OCI-M2 (cell line): ENCODE data around the gene GDI2.

Source experiments
- DNase-seq: peaks from one replicate; lab custom pipeline; 2025; ENCODE audit not compliant: unreplicated experiment; lab: John Stamatoyannopoulos, UW

The GDI2 gene

DNA sequence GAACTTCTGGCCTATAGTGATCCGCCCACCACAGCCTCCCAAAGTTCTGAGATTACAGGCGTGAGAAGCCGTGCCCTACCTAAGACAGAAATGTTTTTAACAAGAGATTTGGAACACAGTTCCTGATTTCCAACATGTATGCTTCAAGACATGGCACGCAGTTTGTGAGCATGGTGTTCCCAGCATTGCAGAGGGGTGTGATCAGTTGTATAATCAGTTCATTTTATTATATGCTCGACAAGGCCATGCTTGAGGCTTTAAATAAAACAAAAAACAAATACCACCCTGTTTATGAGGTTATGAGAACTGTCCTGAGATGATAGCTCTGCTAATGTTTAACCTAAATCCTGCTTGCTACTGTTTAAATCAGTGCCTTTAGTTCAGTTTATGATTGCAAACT is 68.4 kb downstream of the GDI2 start:
- no peak for DNase-seq

DNA sequence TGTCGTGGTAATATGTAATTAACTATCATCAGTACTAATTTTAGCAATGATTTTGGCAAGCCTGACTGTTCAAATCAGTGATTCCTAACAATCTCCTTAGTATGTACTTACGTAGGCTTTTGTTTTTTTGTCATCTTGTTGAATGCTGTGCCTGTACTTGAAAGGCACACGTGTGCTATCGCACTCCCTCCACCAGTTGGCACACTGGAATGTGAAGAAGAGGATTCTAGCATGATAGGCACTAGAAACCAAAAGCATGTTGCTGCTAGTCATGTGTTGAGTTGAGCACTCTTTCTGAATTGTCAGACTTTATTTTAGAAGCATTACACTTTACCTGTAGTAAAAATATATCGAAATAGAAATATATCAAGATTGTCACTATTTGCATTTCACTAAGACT is 69.5 kb downstream of the GDI2 start:
- no peak for DNase-seq

DNA sequence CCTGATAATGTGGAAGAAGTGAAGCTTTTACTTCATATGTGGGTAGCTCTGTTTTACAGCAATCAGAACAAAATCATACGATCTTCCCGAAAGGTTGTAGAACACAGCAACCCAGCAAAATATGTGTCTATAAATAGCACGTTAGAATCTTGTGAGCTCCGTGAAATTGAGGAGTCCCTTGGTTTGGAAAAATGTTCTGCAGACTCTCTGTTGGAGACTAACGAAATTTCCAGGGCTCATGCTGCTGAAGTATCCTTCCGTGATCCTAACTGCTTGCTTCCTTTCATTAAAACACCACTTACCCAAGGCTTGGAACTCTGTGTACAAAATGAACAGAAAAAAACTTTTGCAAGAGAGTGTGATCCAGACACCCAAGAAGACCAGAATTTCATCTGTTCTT is 71.1 kb downstream of the GDI2 start:
- DNase-seq: no peak

DNA sequence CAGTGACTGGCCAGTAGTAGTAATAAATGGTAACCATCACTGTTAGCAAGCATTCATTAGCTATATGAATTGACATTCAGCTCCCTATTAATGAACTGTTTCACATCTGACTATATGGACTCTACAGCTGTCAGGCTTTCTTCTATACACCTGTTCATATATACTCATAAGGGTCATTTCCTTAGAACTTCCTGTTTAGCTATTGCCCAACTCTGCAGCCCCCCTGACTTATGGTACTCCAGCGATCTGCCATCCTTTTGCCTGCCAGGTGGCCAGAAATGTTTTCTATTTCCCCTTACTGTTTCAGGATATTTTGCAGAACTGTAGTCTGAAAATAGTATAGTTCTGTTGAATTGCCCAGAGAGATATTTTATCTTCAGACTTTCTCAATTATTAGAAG is 72.0 kb downstream of the GDI2 start:
- DNase-seq: no peak

DNA sequence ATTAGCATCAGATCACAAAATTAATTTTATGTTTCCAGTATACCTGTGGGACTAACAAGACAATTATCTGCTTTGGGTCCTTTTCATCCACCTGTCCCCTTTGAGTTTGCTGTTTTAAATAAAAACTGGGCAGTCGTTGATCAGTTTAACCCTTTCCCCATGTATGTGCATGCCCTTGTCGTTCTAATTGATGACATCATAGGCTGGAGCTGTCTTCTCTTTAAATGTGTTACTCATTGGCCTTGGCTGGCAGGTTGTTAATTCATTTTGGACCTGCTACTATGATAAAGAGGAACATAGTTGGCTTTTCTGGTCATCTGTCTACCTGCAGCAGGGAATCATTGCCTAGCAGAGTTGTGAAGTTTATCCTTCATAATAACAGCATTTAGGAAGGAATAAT is 74.8 kb downstream of the GDI2 start:
- no peak for DNase-seq

DNA sequence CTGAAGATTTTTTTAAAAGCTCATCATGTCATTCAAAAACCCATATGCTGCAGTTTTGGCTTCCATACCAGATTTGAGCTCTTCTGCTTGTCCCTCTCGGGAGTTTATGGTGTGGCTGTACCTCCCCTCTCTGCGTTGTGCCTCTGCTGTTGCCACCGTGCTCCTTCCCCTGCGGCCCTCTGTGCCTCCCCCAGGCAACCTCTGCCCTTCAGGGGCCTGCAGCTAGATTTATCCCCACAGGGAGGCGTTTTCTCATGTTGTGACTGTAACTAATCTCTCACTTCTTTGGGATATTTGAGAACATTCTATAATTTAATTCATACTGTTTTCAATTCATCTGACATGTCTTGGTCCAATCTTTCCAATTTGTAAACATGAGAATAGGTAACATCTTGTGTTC is 75.9 kb downstream of the GDI2 start:
- no peak for DNase-seq

DNA sequence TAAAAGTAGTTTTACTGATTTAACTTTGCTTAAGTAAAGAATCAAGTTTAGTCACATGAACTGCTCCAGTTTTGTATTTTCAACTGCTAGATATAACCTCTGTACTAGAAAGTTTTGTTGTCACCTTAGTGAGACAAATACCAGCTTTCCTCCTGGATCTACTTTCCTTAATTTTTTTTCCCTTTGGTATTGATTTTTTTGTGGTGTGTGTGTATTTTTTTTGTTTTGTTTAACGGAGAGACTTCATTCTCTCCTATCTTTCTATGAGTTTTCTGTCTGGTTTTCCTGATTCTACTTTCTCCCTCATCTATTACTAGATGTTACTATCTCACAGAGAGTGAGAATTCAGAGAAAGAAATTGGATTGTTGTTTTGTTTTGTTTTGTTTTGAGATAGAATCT is 76.6 kb downstream of the GDI2 start:
- DNase-seq: no peak

DNA sequence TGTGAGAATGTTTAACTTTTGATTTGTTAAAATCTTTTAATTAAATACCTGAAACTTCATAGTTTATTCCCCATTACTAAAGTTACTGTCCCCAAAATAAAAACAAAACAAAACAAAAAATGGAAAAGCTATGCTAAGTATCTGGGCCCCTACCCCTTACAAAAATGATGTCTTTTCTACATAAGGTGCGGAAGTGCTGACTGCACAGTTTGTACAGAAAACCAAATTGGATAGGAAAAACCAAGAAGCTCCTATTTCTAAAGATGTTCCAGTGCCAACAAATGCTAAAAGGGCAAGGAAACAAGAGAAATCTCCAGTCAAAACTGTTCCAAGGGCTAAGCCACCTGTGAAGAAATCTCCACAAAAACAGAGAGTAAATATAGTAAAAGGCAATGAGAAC is 78.1 kb downstream of the GDI2 start:
- DNase-seq: no peak

DNA sequence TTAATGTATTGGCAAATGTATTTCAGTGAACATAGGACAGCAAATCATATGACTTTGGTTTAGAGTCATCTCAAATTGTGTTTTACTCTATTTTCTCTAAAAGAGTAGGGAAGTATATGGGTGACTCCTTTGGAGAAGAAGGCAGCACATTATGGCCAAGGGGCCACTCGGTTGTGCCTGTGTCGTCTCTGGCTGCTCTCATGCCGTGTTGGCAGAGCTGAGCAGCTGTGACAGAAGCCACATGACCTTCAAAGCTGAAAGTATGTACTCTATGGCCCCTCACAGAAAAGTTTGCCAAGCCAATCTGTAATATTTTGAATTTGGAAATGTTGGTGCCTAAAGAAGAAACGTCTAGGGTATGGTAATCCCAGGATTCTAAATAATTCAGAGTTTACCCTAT is 81.1 kb downstream of the GDI2 start:
- DNase-seq: no peak

DNA sequence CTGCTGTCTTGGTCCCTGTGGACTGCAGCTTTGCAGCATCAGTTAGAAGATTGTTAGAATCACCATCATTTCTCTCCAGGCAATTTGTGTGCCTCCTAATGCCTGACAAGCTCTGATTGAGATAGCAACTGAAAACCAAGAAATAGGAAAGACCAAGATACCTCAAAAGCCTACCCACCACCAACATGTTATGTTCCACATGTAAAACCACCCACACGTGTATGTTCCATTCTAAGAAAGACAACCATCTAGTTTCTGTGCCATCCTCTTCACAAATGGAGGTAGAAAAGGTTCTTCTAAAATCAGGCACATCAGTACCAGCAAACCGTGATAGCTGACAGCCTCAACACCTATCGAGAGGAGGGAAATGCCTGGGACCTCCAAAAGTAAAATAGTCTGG is 81.7 kb downstream of the GDI2 start:
- DNase-seq: no peak

DNA sequence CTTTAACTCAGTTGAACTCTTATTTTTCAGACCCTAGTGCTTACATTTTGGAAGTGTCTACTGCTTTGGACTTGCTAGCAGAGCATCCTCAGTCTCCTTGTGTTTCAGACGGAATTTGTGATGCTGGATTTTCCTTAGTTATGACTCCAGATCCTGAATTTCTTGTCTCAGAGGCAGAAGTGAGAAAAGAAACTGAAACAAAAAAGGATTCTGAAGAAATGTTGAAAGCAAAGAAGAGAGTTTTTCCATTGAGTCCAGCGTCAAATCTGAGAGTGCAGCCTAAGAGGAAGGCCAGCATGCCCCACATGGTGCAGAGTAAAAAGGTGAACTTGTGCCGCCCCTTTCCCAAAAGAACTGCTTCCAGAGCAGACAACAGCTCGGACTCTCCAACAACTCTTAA is 82.5 kb downstream of the GDI2 start:
- DNase-seq: no peak

DNA sequence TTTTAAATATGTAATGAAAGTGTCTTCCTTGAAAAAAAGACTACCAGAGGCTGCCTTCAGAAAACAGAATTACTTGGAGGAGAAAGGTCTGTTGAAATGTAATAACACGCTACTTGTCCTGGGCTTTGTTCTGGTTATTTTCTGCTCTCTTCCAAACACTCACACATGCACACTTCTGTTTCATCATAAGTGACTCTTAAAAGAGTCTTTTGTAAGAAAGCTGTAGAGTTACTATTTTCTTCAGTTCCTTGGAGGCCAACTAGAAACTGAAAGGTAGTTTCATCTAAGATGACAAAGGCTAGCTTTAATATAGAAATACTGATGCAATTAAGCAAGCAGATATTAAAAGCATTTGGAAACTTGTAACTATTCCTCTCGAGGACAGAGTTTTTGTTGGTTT is 89.5 kb downstream of the GDI2 start:
- no peak for DNase-seq

DNA sequence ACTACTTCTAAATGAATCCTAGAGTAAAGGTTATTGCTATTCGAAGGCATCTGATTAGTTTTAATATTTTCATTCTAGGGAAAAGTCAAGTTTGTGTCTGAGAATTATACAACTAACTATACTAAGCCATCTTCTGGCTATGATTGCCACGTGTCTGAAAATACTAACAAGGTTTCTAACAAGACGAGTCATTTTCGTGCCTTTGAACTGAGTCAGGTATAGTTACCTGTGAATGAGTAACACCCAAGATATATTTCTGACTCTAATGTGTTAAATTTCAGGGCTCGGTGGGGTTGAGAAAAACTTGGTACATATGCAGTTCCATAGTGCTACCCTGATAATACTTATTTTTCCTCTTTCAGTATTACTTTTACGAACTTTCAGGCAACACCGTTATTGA is 93.1 kb downstream of the GDI2 start:
- no peak for DNase-seq

DNA sequence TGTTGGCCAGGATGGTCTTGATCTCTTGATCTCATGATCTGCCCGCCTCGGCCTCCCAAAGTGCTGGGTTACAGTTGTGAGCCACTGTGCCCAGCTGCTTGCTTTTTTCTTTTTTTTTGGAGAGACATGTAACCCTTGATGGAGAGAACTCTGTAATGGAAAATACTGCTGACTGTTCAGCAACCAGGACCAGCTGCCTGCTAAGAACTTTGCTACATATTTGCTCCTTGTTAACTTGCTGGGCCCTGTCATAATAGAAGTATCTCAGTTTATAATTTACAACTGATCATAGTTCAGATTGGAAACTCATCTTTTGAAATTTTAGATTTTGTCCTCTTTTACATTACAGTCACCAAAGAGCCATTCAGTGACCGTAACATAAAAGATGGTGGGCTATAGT is 93.7 kb downstream of the GDI2 start:
- DNase-seq: no peak
